Adrenal gland (tissue), 12 donors: Measurements from ENCODE around the gene WWOX. TPM values are rescaled to one million over a fixed set of nuclear protein-coding genes. Genes with fewer than 3 reads are reported as not detected.

Source experiments
- DNase-seq, 7 donors: peaks; one replicate each; pipeline ENCODE4 v3.0.0-alpha.2; 2019 to 2020
- H3K27ac ChIP-seq, 5 donors: fragments of 200-600 bp; sonication (generic) in 4 of 5; 1 replicate in 3 of 5; 2 replicates in 2 of 5; pipeline versions ENCODE4 v1.5.1 to v1.8.0; 2016 to 2020; ENCODE audit warnings: mild to moderate bottlenecking in 1 of 5
- H3K27me3 ChIP-seq: fragments of 200-600 bp; 2 replicates; pipeline ENCODE4 v1.8.0; 2021
- H3K36me3 ChIP-seq, 2 donors: fragments of 200-600 bp; replicated peaks in 1 of 2; 1 replicate in 1 of 2; 2 replicates in 1 of 2; pipeline versions ENCODE4 v1.5.1 to v1.8.0; 2018 to 2022
- H3K4me1 ChIP-seq, 2 donors: fragments of 200-600 bp; replicated peaks in 1 of 2; 1 replicate in 1 of 2; 2 replicates in 1 of 2; pipeline versions ENCODE4 v1.5.1 to v1.8.0; 2018 to 2021
- H3K4me3 ChIP-seq, 4 donors: fragments of 200-600 bp; sonication (generic) in 3 of 4; one replicate each; pipeline ENCODE4 v1.5.1; 2016 to 2018
- H3K9me3 ChIP-seq, 3 donors: fragments of 200-600 bp; sonication (generic) in 1 of 3; replicated peaks in 1 of 3; 1 replicate in 2 of 3; 2 replicates in 1 of 3; pipeline versions ENCODE4 v1.5.1 to v1.8.0; 2016 to 2021
- POLR2A ChIP-seq, 2 donors: fragments of 450-650 bp; IDR thresholded peaks; one replicate each; pipeline ENCODE4 v1.6.1; 2017; ENCODE audit warnings: antibody characterized with exemption in 2 of 2, mild to moderate bottlenecking in 2 of 2, moderate library complexity in 1 of 2
- WGBS, 4 donors: extraction: QIAGEN DNeasy Blood & Tissue Kit in 2 of 4; methylation state at CpG; one replicate each; pipeline versions ENCODE4 v1.1.5 to v1.1.7; 2013 to 2017; 5-methylcytosine and 5-hydroxymethylcytosine counted together
- intact Hi-C, 2 donors: fragments of 100-400 bp; cut with DNase I; formaldehyde crosslinking; loops; one replicate each; pipeline versions ENCODE4 v1.14.1 to v1.15.0; 2022 to 2023
- polyA plus RNA-seq, 3 donors: library from polyadenylated mRNA; stranded (reverse); fragments of 200-250 nt in 2 of 3; fragments of 350-450 nt in 1 of 3; fragmentation: Illumina TruSeq in 1 of 3; extraction: RNeasy Lipid Tissue Mini Kit (QIAGEN cat#74804) in 1 of 3; gene quantifications; one replicate each; pipeline ENCODE4 v1.2.3, GENCODE V29; 2013 to 2014
- total RNA-seq, 9 donors: library from RNA; depleted of rRNA in 4 of 9; stranded (reverse); fragments of >200 nt in 4 of 9; fragments of 120-200 nt in 1 of 9; fragmentation: NEBNext Ultra II Directional in 1 of 9; extraction: Animal tissue kit (Norgen Biotek cat#: 25700) in 1 of 9; gene quantifications; one replicate each; pipeline versions ENCODE4 v1.1.0 to v1.2.4, GENCODE V29; 2013 to 2023
- TF ChIP-seq, protein P1 (sequence below), 6 experiments: fragments of 450-650 bp in 4 of 6; fragments of 200-600 bp in 2 of 6; sonication (generic) in 1 of 6; IDR thresholded peaks; 1 replicate in 5 of 6; 2 replicates in 1 of 6; pipeline versions ENCODE4 v1.5.1 to v1.8.0; 2016 to 2021; ENCODE audit warnings: antibody characterized with exemption in 6 of 6, mild to moderate bottlenecking in 2 of 6, moderate library complexity in 1 of 6
- donor health status: healthy with polysubstance abuse.
- donor health status: Bipolar disorder and iron deficiency.
- donor health status: DM: yes; HTN: yes; CAD: no.
- donor health status: DM: no; HTN: no; CAD: no.
- donor health status: DM: no; HTN: no; CAD: no.
- donor health status: DM: yes; HTN: yes; CAD: no.

The WWOX gene
- total and polyA plus RNA-seq, 12 donors = 11.8 to 74.6 (median 20.5) TPM

DNA sequence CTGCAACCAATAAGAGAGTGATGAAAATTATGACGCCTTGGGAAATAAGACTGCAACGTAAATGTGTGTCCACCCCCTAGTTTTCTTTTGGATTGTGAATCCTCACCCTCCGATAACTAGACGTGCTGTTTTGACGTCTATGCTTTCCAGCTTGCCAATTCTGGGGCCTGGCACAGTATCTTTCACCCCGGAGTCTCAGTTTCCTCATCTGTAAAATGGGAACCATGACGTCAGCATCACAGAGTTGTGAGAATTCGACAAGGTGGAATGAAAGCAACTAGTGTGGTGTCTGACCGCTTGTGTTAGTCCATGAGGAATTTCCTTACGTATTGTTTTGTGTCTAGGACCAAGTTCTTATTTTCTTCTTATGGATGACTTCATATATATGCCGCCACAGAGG is 37.7 kb downstream of the WWOX start:
- no peaks in the 10 kb centered on the region for H3K27me3 ChIP-seq
- H3K4me1 ChIP-seq = no peaks in the 10 kb centered on the region
- no peak overlapping the region for H3K27ac ChIP-seq
- no peak for DNase-seq
- no peaks in the 10 kb centered on the region for H3K9me3 ChIP-seq
- TF ChIP-seq, protein P1, sequence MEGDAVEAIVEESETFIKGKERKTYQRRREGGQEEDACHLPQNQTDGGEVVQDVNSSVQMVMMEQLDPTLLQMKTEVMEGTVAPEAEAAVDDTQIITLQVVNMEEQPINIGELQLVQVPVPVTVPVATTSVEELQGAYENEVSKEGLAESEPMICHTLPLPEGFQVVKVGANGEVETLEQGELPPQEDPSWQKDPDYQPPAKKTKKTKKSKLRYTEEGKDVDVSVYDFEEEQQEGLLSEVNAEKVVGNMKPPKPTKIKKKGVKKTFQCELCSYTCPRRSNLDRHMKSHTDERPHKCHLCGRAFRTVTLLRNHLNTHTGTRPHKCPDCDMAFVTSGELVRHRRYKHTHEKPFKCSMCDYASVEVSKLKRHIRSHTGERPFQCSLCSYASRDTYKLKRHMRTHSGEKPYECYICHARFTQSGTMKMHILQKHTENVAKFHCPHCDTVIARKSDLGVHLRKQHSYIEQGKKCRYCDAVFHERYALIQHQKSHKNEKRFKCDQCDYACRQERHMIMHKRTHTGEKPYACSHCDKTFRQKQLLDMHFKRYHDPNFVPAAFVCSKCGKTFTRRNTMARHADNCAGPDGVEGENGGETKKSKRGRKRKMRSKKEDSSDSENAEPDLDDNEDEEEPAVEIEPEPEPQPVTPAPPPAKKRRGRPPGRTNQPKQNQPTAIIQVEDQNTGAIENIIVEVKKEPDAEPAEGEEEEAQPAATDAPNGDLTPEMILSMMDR (IDR thresholded peaks at IDR 0.05) = no peak
- TF ChIP-seq POLR2A (IDR thresholded peaks at IDR 0.05) = no peak
- H3K36me3 ChIP-seq = no peaks in the 10 kb centered on the region
- 96 to 97% (median 97%) methylated on average over 11 of the region's 11 CpGs for WGBS, 4 donors
- intact Hi-C loops = no loop called here
- H3K4me3 ChIP-seq = no peak overlapping the region

GRCh38 chr16:78137782-78138616 is 38.5 kb downstream of the WWOX start:
- no peak for TF ChIP-seq POLR2A (IDR thresholded peaks at IDR 0.05)
- TF ChIP-seq, protein P1 (IDR thresholded peaks at IDR 0.05) = no peak
- intact Hi-C loops = no loop called here
- 83 to 91% (median 86%) methylated on average over 8 of the region's 8 CpGs for WGBS, 4 donors
- Histone ChIP-seq H3K9me3 (no peaks in the 10 kb centered on the region), H3K4me1 (no peaks in the 10 kb centered on the region), H3K27me3 (no peaks in the 10 kb centered on the region), H3K4me3 (no peak overlapping the region), H3K36me3 (no peaks in the 10 kb centered on the region), H3K27ac (no peak overlapping the region)
- no peak for DNase-seq

- no peak for TF ChIP-seq POLR2A (IDR thresholded peaks at IDR 0.05)
- TF ChIP-seq, protein P1 (IDR thresholded peaks at IDR 0.05) = no peak
- Histone ChIP-seq H3K4me3 (no peak overlapping the region), H3K9me3 (no peaks in the 10 kb centered on the region), H3K27me3 (no peaks in the 10 kb centered on the region), H3K4me1 (no peaks in the 10 kb centered on the region), H3K27ac (no peak overlapping the region), H3K36me3 (no peaks in the 10 kb centered on the region)
- 92 to 96% (median 95%) methylated on average over 6 of the region's 6 CpGs for WGBS, 4 donors
- DNase-seq = no peak
- intact Hi-C loops = no loop called here
These were observed 41.5 kb downstream of the WWOX start for GRCh38 chr16:78140818-78141466.

DNA sequence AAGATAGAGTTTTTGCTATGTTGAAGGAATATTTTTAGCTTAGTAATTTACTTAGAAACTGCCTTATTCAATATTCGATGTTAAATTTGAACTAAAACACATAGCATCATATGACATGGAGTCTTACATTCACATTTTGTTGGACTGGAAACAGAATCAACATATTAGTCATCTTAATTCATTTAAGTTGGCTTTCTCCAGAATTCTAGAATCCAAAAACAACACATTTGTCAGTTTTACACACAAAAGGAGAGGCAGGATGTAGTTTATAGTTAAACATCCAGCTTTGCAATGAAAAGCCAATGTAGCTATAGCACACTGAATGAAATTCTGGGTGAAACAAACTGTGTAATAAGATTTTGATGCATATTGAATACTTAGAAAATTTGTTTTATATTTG is 43.3 kb downstream of the WWOX start:
- WGBS, 4 donors = 61 to 76% (median 72%) methylated on average over 1 of the region's 1 CpG
- Histone ChIP-seq H3K36me3 (no peaks in the 10 kb centered on the region), H3K27me3 (no peaks in the 10 kb centered on the region), H3K9me3 (no peaks in the 10 kb centered on the region), H3K4me3 (no peak overlapping the region), H3K4me1 (no peaks in the 10 kb centered on the region), H3K27ac (no peak overlapping the region)
- intact Hi-C loops = no loop called here
- no peak for DNase-seq
- TF ChIP-seq POLR2A (IDR thresholded peaks at IDR 0.05) = no peak
- TF ChIP-seq, protein P1 (IDR thresholded peaks at IDR 0.05) = no peak
